Activated CD8-positive, alpha-beta T cell treated with anti-CD3 and anti-CD28 coated beads for 36 hours (primary cell): Measurements from ENCODE around the gene GRM4. TPM values are rescaled to one million over a fixed set of nuclear protein-coding genes. Genes with fewer than 3 reads are reported as not detected.

Experiments
- ATAC-seq: fragments of 200-7000 bp; cut with Tn5 transposase; one replicate; pipeline ENCODE4 v1.10.0; 2021; ENCODE audit warnings: mild to moderate bottlenecking, moderate library complexity
- CTCF ChIA-PET: fragments of 350-600 bp; sonication (Branson Sonifier 250); formaldehyde crosslinking; loops from one replicate; lab custom pipeline; 2021; ENCODE audit warnings: antibody characterized with exemption; lab: Charles Lee
- POLR2A ChIA-PET: fragments of 350-600 bp; sonication (Branson Sonifier 250); formaldehyde crosslinking; loops from one replicate; lab custom pipeline; 2021; ENCODE audit warnings: antibody characterized with exemption; lab: Charles Lee
- DNase-seq: peaks from one replicate; pipeline ENCODE4 v3.0.0-alpha.2; 2020
- H3K27ac Mint-ChIP-seq: one replicate; pipeline ENCODE4 v1.8.0; 2021; ENCODE audit warnings: mild to moderate bottlenecking, mixed read lengths
- H3K27me3 Mint-ChIP-seq: one replicate; pipeline ENCODE4 v1.8.0; 2021; ENCODE audit warnings: mixed read lengths
- H3K36me3 Mint-ChIP-seq: one replicate; pipeline ENCODE4 v1.8.0; 2021; ENCODE audit warnings: low read depth, mixed read lengths
- H3K4me1 Mint-ChIP-seq: one replicate; pipeline ENCODE4 v1.8.0; 2021; ENCODE audit warnings: low read depth, mixed read lengths
- H3K4me3 Mint-ChIP-seq: one replicate; pipeline ENCODE4 v1.8.0; 2021; ENCODE audit warnings: mild to moderate bottlenecking, moderate library complexity, mixed read lengths
- H3K9me3 Mint-ChIP-seq: one replicate; pipeline ENCODE4 v1.8.0; 2021; ENCODE audit warnings: mixed read lengths
- intact Hi-C: fragments of 100-400 bp; cut with micrococcal nuclease; formaldehyde crosslinking; loops from one replicate; pipeline ENCODE4 v1.10.0; 2022
- total RNA-seq, 2 experiments: library from RNA; stranded (reverse); gene quantifications; one replicate each; pipeline ENCODE4 v1.2.3, GENCODE V29; 2021
- TF ChIP-seq, protein P1 (sequence below): fragments of 200-600 bp; IDR thresholded peaks from one replicate; pipeline ENCODE4 v1.8.0; 2022; ENCODE audit warnings: antibody characterized with exemption, mild to moderate bottlenecking

Gene GRM4
- total RNA-seq, 2 experiments from 2014 or later = 0.11 to 0.14 TPM

DNA sequence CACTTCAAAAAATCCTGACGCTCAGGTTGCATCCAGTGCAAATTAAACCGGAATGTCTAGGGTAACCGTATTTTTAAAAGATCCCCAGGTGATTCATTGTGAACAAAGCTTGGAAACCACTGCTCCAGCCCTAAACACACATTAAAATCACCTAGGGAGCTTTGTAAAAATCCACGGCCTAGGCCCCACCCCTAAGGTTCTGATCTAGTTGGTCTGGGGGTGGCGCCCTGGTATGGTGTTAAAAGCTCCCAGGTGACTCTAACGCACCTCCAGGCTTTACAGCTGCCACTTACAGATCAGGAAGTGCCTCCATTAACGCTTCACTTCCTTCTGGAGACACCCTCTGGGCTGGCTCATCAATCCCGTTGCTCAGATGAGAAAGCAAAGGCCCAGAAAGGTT lies 92.2 kb downstream of the GRM4 start:
- CTCF ChIA-PET = interaction anchor here (1.0 to 5.0 kb wide), 8 partner anchors 9 to 282 kb away, joined by 3 to 96 read pairs (median 6); partner anchors contain the start of gene GRM4
- no peaks in the 10 kb centered on the region for H3K9me3 Mint-ChIP-seq
- DNase-seq = no peak
- no peaks in the 10 kb centered on the region for H3K4me1 Mint-ChIP-seq
- no peak for ATAC-seq
- TF ChIP-seq, protein P1, sequence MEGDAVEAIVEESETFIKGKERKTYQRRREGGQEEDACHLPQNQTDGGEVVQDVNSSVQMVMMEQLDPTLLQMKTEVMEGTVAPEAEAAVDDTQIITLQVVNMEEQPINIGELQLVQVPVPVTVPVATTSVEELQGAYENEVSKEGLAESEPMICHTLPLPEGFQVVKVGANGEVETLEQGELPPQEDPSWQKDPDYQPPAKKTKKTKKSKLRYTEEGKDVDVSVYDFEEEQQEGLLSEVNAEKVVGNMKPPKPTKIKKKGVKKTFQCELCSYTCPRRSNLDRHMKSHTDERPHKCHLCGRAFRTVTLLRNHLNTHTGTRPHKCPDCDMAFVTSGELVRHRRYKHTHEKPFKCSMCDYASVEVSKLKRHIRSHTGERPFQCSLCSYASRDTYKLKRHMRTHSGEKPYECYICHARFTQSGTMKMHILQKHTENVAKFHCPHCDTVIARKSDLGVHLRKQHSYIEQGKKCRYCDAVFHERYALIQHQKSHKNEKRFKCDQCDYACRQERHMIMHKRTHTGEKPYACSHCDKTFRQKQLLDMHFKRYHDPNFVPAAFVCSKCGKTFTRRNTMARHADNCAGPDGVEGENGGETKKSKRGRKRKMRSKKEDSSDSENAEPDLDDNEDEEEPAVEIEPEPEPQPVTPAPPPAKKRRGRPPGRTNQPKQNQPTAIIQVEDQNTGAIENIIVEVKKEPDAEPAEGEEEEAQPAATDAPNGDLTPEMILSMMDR = no peak
- no peaks in the 10 kb centered on the region for H3K27me3 Mint-ChIP-seq
- POLR2A ChIA-PET = interaction anchor here (1.4 kb wide), 1 partner anchor 9 kb away, joined by 3 read pairs; no protein-coding TSS in a partner anchor
- no peak overlapping the region for H3K4me3 Mint-ChIP-seq
- intact Hi-C loops = loop anchor here (2.0 kb wide), 1 partner anchor 101 kb away; no protein-coding TSS in a partner anchor
- no peaks in the 10 kb centered on the region for H3K36me3 Mint-ChIP-seq
- no peak overlapping the region for H3K27ac Mint-ChIP-seq

DNA sequence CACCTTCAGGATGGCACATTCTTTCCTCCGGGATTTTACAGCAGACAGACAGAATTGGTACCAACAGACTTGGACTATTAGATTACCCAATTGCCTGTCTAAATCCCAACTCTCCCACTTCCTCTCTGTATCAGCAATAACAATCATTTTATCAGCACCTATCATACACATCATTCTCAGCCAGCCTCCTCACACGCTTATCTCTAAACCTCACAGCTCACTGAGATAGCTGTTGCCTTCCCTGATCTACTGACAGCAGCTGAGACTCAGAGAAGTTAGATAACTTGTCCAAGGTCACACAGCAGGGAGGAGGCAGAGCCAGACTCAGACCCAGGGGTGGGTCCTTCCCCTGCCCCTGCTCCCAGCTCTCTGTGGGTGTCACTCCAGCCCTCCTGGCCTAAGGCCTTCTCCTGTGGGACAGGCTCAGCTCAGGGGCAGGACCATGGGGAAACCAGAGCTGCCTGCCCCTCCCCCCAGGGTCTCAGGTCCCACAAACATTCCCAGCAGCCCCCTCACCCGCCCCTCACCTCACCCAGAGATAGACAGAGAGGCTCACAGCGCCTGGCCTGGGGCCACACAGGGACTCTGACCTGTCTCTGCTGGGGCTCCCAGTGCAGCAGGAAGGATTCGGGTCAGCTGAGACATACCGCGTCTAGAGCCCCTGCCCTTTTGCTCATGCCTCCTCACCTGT lies 92.8 kb downstream of the GRM4 start:
- ChIA-PET POLR2A (no interaction called here), CTCF (interaction anchor here (1.4 to 5.0 kb wide), 6 partner anchors 10 to 282 kb away, joined by 5 to 96 read pairs (median 12); partner anchors contain the start of gene GRM4)
- intact Hi-C loops = no loop called here
- TF ChIP-seq, protein P1 = no peak
- Mint-ChIP-seq H3K4me3 (no peak overlapping the region), H3K27me3 (no peaks in the 10 kb centered on the region), H3K36me3 (no peaks in the 10 kb centered on the region), H3K9me3 (no peaks in the 10 kb centered on the region), H3K4me1 (no peaks in the 10 kb centered on the region), H3K27ac (no peak overlapping the region)
- no peak for ATAC-seq
- DNase-seq = no peak

DNA sequence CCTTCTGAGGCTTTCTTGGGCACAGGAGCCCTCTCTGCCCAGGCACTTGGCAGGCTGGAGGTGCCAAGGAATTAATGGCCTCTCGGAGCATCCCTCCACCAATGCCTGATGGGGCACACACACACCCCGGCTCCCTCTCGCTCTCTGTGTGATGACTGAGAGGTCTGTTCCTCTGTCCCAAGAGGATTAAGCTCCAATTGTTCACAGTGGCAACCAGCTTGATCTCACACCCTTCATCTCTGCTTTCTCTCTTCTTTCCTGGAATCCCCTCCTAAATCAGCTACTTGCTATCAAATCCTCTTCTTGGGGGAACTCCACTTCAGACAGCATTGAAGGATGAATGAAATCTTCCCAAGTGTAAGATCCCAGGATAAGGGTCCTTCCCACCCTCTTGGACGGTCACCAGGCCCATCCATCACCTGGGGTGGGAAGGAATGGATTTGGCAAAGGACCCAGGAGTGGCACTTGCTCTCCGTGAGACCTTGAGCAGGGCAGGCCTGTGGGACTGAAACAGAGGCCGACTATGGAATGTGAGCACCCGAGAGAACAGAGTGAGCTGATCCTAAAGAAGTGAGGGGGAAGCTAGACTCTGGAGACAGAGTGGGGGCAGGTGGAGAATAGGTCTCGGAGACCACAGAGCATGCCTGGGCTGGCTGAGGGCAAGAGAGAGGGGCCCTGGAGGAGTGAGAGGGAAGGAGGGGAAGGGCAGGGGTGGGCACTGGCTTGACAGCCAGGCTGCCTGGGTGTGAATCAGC lies 93.6 kb downstream of the GRM4 start:
- H3K36me3 Mint-ChIP-seq = no peaks in the 10 kb centered on the region
- TF ChIP-seq, protein P1 = no peak
- no peaks in the 10 kb centered on the region for H3K27me3 Mint-ChIP-seq
- H3K4me1 Mint-ChIP-seq = no peaks in the 10 kb centered on the region
- POLR2A ChIA-PET = no interaction called here
- no peak overlapping the region for H3K27ac Mint-ChIP-seq
- ATAC-seq = no peak
- DNase-seq = no peak
- intact Hi-C loops = no loop called here
- H3K9me3 Mint-ChIP-seq = no peaks in the 10 kb centered on the region
- no peak overlapping the region for H3K4me3 Mint-ChIP-seq
- CTCF ChIA-PET = interaction anchor here (5.0 kb wide), 1 partner anchor 102 kb away, joined by 96 read pairs; no protein-coding TSS in a partner anchor

DNA sequence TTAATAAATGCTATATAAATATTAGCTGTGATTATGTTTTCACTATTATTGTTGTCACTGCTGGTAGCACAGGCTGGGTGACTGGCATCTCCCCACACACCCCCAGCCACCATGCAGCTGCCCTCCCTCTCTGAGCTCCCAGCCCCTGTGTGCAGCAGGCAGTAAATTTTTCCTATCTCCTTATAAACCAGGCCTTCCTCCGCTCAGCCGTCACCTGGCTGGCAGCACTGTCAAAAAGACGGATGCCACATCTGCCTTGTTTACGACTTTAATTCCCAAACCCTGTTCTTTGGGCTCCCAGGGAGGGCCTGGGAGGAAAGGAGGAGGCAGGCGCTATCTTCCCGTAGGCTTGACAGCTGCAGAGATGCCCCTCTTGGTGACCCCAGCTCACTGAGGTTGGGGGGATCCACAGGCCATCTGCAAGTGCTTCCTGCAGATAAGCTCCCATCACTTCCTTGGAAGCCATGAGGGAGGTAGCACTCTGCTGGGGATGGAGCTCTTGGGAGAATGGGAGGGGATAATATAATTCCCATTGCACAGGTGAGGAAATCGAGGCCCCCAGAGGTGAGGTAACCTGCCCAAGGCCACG lies 94.5 kb downstream of the GRM4 start:
- ATAC-seq (no peak), DNase-seq (no peak)
- Mint-ChIP-seq H3K4me1 (no peaks in the 10 kb centered on the region), H3K27ac (no peak overlapping the region), H3K9me3 (no peaks in the 10 kb centered on the region), H3K4me3 (no peak overlapping the region), H3K36me3 (no peaks in the 10 kb centered on the region), H3K27me3 (no peaks in the 10 kb centered on the region)
- CTCF ChIA-PET = interaction anchor here (5.0 kb wide), 1 partner anchor 103 kb away, joined by 96 read pairs; no protein-coding TSS in a partner anchor
- TF ChIP-seq, protein P1 = no peak
- intact Hi-C loops = no loop called here
- POLR2A ChIA-PET = no interaction called here
